Measurements from ENCODE around the gene ATRIP.
"Not testable (repeated sequence)": the region's sequence is repeated elsewhere in the genome, so short reads cannot be mapped to it uniquely, and the experiment has no call there.

The ATRIP gene

GRCh38 chr3:48472923-48473616, 26.5 kb downstream of the ATRIP start:
- CTCF ChIA-PET = interaction anchor here (0.8 to 5.8 kb wide), 18 partner anchors 9 to 279 kb away, joined by 3 to 37 read pairs (median 5); partner anchors contain the start of genes ATRIP, PFKFB4 and SLC26A6
- TF ChIP-seq, protein P1, sequence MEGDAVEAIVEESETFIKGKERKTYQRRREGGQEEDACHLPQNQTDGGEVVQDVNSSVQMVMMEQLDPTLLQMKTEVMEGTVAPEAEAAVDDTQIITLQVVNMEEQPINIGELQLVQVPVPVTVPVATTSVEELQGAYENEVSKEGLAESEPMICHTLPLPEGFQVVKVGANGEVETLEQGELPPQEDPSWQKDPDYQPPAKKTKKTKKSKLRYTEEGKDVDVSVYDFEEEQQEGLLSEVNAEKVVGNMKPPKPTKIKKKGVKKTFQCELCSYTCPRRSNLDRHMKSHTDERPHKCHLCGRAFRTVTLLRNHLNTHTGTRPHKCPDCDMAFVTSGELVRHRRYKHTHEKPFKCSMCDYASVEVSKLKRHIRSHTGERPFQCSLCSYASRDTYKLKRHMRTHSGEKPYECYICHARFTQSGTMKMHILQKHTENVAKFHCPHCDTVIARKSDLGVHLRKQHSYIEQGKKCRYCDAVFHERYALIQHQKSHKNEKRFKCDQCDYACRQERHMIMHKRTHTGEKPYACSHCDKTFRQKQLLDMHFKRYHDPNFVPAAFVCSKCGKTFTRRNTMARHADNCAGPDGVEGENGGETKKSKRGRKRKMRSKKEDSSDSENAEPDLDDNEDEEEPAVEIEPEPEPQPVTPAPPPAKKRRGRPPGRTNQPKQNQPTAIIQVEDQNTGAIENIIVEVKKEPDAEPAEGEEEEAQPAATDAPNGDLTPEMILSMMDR (IDR thresholded peaks at IDR 0.05; ENCODE audit: control extremely low read depth, extremely low read depth, low read depth, missing control alignments) = peak; percentile 24
- POLR2A ChIA-PET = interaction anchor here (0.8 to 2.0 kb wide), 2 partner anchors 12 to 27 kb away, joined by 3 to 6 read pairs; partner anchors contain the start of gene ATRIP
- peak; percentile 95 for DNase-seq (ENCODE audit: extremely low spot score)

GRCh38 chr3:48473617-48473952, 27.0 kb downstream of the ATRIP start:
- POLR2A ChIA-PET = interaction anchor here (2.0 kb wide), 1 partner anchor 27 kb away, joined by 6 read pairs; the partner anchor contains the start of gene ATRIP
- TF ChIP-seq, protein P1 (IDR thresholded peaks at IDR 0.05; ENCODE audit: control extremely low read depth, extremely low read depth, low read depth, missing control alignments) = no peak
- DNase-seq (ENCODE audit: extremely low spot score) = no peak
- CTCF ChIA-PET = interaction anchor here (0.8 to 5.8 kb wide), 17 partner anchors 9 to 279 kb away, joined by 3 to 37 read pairs (median 5); partner anchors contain the start of genes ATRIP, PFKFB4 and SLC26A6

- ChIA-PET CTCF (interaction anchor here (1.1 to 5.8 kb wide), 12 partner anchors 8 to 280 kb away, joined by 3 to 37 read pairs (median 5); partner anchors contain the start of genes ATRIP and PFKFB4), POLR2A (interaction anchor here (2.0 kb wide), 1 partner anchor 28 kb away, joined by 6 read pairs; the partner anchor contains the start of gene ATRIP)
- not testable (repeated sequence) for DNase-seq (ENCODE audit: extremely low spot score)
These were observed 27.5 kb downstream of the ATRIP start for GRCh38 chr3:48474031-48474430.

DNA sequence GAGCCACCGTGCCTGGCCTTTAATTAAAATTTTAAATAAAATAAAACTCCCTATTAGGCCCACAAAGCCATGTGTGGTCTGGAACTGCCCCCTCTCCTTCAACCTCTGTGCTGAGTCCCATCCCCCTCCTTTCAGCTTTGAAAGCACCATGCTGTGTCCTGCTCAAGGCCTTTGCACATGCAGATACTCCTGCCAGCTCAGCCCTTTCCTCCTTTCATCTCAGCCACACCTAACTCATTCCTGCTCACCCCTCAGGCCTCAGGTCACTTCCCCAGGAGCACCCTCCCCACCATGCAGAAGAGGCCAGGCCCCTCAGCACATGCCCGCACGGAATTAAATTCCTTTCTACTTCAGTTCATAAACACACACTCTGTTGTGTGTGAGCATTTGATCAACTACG, 28.1 kb downstream of the ATRIP start:
- ChIA-PET CTCF (interaction anchor here (1.3 to 5.8 kb wide), 3 partner anchors 12 to 38 kb away, joined by 3 to 37 read pairs (median 10); no protein-coding TSS in a partner anchor), POLR2A (no interaction called here)
- TF ChIP-seq, protein P1 (IDR thresholded peaks at IDR 0.05; ENCODE audit: control extremely low read depth, extremely low read depth, low read depth, missing control alignments) = no peak
- DNase-seq (ENCODE audit: extremely low spot score) = no peak

DNA sequence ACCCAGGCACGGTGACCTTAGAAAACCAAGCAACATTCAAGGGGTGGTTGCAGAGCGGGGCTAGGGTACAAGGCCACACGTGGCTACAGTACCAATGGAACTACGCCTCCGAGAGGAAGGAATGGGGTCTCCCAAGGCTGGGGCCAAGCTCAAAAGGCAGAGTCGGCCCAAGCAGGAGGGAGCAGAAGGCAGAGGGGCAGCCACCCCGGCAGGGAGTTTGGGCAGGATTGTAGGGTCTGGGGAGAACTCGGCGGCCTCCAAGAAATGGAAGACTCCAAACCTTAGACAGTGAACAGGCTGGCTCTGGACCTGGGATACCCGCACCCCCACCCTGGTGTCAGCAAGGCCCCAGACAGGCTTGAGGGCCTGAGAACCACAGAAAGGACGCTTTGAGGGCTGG, 28.7 kb downstream of the ATRIP start:
- TF ChIP-seq, protein P1 (IDR thresholded peaks at IDR 0.05; ENCODE audit: control extremely low read depth, extremely low read depth, low read depth, missing control alignments) = no peak
- no peak for DNase-seq (ENCODE audit: extremely low spot score)
- ChIA-PET POLR2A (interaction anchor here (0.6 kb wide), 1 partner anchor 209 kb away, joined by 3 read pairs; no protein-coding TSS in a partner anchor), CTCF (interaction anchor here (1.4 to 1.5 kb wide), 2 partner anchors 17 to 83 kb away, joined by 3 to 4 read pairs; no protein-coding TSS in a partner anchor)

- DNase-seq (ENCODE audit: extremely low spot score) = peak; percentile 12
- ChIA-PET POLR2A (interaction anchor here (0.7 kb wide), 1 partner anchor 52 kb away, joined by 5 read pairs; no protein-coding TSS in a partner anchor), CTCF (interaction anchor here (0.8 to 2.0 kb wide), 6 partner anchors 12 to 82 kb away, joined by 3 to 12 read pairs (median 4); no protein-coding TSS in a partner anchor)
- TF ChIP-seq, protein P1 (IDR thresholded peaks at IDR 0.05; ENCODE audit: control extremely low read depth, extremely low read depth, low read depth, missing control alignments) = no peak
These were observed 30.0 kb downstream of the ATRIP start for GRCh38 chr3:48476426-48477053.

Measured in GM10248 (cell line).